ENCODE measurements around the gene TBC1D5.

TBC1D5 gene

DNA sequence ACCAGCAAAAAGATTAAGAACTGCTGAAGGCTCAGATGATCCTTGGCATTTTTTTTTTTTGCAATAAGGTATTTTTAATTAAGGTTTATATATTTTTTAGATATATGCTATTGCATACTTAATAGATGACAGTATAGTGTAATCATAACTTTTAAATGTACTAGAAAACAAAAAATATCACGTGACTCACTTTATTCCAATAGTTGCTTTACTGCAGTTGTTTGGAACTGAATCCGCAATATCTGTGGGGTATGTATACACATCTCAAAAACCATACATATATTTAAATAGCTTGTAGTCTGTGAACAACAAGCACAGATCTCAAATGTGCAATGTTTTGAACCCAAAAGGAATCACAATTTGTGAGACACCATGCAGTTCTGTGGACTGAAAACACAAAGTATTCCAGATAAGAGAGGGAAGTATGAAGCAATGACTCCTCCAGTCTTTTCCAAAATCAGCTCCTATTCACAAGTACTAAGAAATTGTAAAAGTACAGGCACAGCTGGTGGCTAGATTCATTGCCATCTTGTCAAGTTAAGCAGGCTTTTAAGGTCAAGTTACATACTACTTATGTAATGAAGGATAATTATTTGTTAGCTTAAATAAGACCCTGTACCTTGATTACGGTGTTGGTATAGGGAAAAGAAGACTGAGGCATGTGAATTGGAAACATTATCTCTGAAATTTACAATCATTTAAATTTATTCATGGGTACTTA lies 331.1 kb downstream of the TBC1D5 start:
- H3K4me1 Mint-ChIP-seq = no peaks in the 10 kb centered on the region
- no peak for DNase-seq
- no peak overlapping the region for H3K4me3 Mint-ChIP-seq
- no peaks in the 10 kb centered on the region for H3K27me3 Mint-ChIP-seq (ENCODE audit: low read depth, poor library complexity)
- no peak for TF ChIP-seq CTCF (IDR thresholded peaks at IDR 0.05)
- no peak overlapping the region for H3K27ac Mint-ChIP-seq
- no peaks in the 10 kb centered on the region for H3K36me3 Mint-ChIP-seq (ENCODE audit: low read depth)
- H3K9me3 Mint-ChIP-seq = no peaks in the 10 kb centered on the region

- no peak for TF ChIP-seq CTCF (IDR thresholded peaks at IDR 0.05)
- Mint-ChIP-seq H3K27me3 (ENCODE audit: low read depth, poor library complexity) (no peaks in the 10 kb centered on the region), H3K36me3 (ENCODE audit: low read depth) (no peaks in the 10 kb centered on the region), H3K4me1 (no peaks in the 10 kb centered on the region), H3K4me3 (no peak overlapping the region), H3K9me3 (no peaks in the 10 kb centered on the region), H3K27ac (no peak overlapping the region)
- no peak for DNase-seq
Measured at GRCh38 chr3:17407576-17407975, 334.9 kb downstream of the TBC1D5 start.

GRCh38 chr3:17404548-17404947 lies 337.9 kb downstream of the TBC1D5 start:
- no peak for TF ChIP-seq CTCF (IDR thresholded peaks at IDR 0.05)
- Mint-ChIP-seq H3K27ac (no peak overlapping the region), H3K4me3 (no peak overlapping the region), H3K27me3 (ENCODE audit: low read depth, poor library complexity) (no peaks in the 10 kb centered on the region), H3K9me3 (no peaks in the 10 kb centered on the region), H3K36me3 (ENCODE audit: low read depth) (no peaks in the 10 kb centered on the region), H3K4me1 (no peaks in the 10 kb centered on the region)
- DNase-seq = no peak

- no peak for DNase-seq
- Mint-ChIP-seq H3K27me3 (ENCODE audit: low read depth, poor library complexity) (no peaks in the 10 kb centered on the region), H3K4me3 (no peak overlapping the region), H3K36me3 (ENCODE audit: low read depth) (no peaks in the 10 kb centered on the region), H3K4me1 (no peaks in the 10 kb centered on the region), H3K27ac (no peak overlapping the region), H3K9me3 (no peaks in the 10 kb centered on the region)
- no peak for TF ChIP-seq CTCF (IDR thresholded peaks at IDR 0.05)
Measured at GRCh38 chr3:17402442-17402841, 340.0 kb downstream of the TBC1D5 start.

DNA sequence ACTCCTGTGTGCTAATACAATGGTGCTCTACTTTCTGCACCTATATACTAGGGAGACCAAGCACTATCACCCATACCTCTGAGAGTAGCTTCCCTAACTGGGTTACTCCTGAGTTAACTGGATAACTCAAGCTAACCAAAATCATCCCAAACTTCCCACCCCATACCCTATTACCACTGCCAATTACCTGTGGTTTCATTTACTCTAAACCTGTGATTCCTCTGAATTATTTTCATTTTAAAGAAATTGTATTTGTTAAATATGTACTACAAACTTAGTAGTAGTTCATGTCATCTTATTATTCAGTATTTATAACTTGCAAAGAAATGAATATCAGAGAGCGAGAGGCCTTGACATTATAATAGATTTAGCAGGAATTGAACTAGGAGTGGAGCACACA lies 340.5 kb downstream of the TBC1D5 start:
- no peak for DNase-seq
- Mint-ChIP-seq H3K4me1 (no peaks in the 10 kb centered on the region), H3K4me3 (no peak overlapping the region), H3K9me3 (no peaks in the 10 kb centered on the region), H3K36me3 (ENCODE audit: low read depth) (no peaks in the 10 kb centered on the region), H3K27ac (no peak overlapping the region), H3K27me3 (ENCODE audit: low read depth, poor library complexity) (no peaks in the 10 kb centered on the region)
- TF ChIP-seq CTCF (IDR thresholded peaks at IDR 0.05) = no peak

DNA sequence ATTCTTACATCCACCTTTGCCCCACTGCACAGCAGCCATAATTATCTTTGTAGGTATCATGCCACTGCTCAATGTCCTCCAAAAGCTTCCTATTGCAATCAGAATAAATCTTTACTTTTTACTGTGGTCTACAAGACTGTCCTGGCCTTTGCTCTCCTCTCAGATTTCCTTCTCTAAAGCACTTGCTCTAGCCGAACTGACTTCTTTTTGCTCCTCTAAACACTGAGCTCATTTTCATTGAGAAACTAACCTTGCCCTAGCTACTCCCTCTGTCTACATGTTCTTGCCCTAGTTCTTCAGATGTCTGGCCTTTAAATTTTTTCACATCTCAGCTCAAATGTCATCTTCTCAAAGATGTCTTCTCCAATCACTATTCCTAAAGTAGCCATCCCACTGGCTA lies 342.8 kb downstream of the TBC1D5 start:
- Mint-ChIP-seq H3K27ac (no peak overlapping the region), H3K9me3 (no peaks in the 10 kb centered on the region), H3K27me3 (ENCODE audit: low read depth, poor library complexity) (no peaks in the 10 kb centered on the region), H3K4me1 (no peaks in the 10 kb centered on the region), H3K4me3 (no peak overlapping the region), H3K36me3 (ENCODE audit: low read depth) (peaks cover 7% of the 10 kb centered on the region)
- TF ChIP-seq CTCF (IDR thresholded peaks at IDR 0.05) = no peak
- DNase-seq = no peak

Data from nephron progenitor cell (in vitro differentiated cells).